ENCODE measurements around the gene ROR1.

- TF ChIP-seq CTCF (IDR thresholded peaks at IDR 0.05; ENCODE audit: low read depth, low read length): no peak
- no peak for TF ChIP-seq MYC (IDR thresholded peaks at IDR 0.05; ENCODE audit: low read depth, low read length)
- TF ChIP-seq POLR2A (IDR thresholded peaks at IDR 0.05; ENCODE audit: extremely low read depth, insufficient read length): no peak
Observed at GRCh38 chr1:63843010-63843409, 69.2 kb downstream of the ROR1 start.
